Measurements from ENCODE around the gene PSTPIP1. TPM values are rescaled to one million over a fixed set of nuclear protein-coding genes. Genes with fewer than 3 reads are reported as not detected.
A peak's percentile ranks its signal among the peaks of the same experiment; 100 is the strongest.

The PSTPIP1 gene
- total and polyA plus RNA-seq, 2 of the 13 experiments (the other 11 are each of a cell fraction or from before 2014, with no cell fraction given) = 4.4 to 8.7 TPM

GRCh38 chr15:77053709-77054108, 58.8 kb downstream of the PSTPIP1 start:
- Histone ChIP-seq H3K36me3 (replicated peaks in 1 of 2; ENCODE audit: control insufficient read depth in 1 of 2, insufficient read depth in 2 of 2, low read length in 2 of 2) (peaks cover 1 to 16% of the 10 kb centered on the region in 2 experiments), H4K20me1 (ENCODE audit: insufficient read depth, low read length) (peaks cover 17% of the 10 kb centered on the region), H3K4me3 (replicated peaks in 1 of 3; ENCODE audit: insufficient read depth in 1 of 3, low read depth in 2 of 3, low read length in 3 of 3) (no peak overlapping the region), H3K79me2 (ENCODE audit: insufficient read depth, low read length) (no peaks in the 10 kb centered on the region), H3K4me1 (ENCODE audit: insufficient read depth, low read length) (peaks cover 22% of the 10 kb centered on the region), H3K27ac (ENCODE audit: extremely low read length, insufficient read depth, low read length) (no peak overlapping the region), H2AFZ (ENCODE audit: low read length) (no peak overlapping the region), H3K27me3 (ENCODE audit: control insufficient read depth in 1 of 2, insufficient read depth in 2 of 2, low read length in 2 of 2) (no peaks in the 10 kb centered on the region), H3K4me2 (ENCODE audit: low read depth, low read length) (no peak overlapping the region), H3K9me3 (ENCODE audit: low read length) (no peaks in the 10 kb centered on the region), H3K9ac (ENCODE audit: insufficient read depth, low read depth, low read length) (no peak overlapping the region)
- TF ChIP-seq AKNA (CRISPR knock-in tag; IDR thresholded peaks at IDR 0.05; ENCODE audit: borderline replicate concordance) (no peak), ZNF83 (CRISPR knock-in tag; IDR thresholded peaks at IDR 0.05; ENCODE audit: borderline replicate concordance) (no peak), MIER3 (CRISPR knock-in tag; IDR thresholded peaks at IDR 0.05; ENCODE audit: borderline replicate concordance) (no peak), BHLHE40 (IDR thresholded peaks at IDR 0.05; ENCODE audit: low read length) (no peak), CEBPB (IDR thresholded peaks at IDR 0.05; ENCODE audit: borderline replicate concordance, low read depth, low read length) (peak; percentile 64), XBP1 (CRISPR knock-in tag; IDR thresholded peaks at IDR 0.05) (no peak), TGIF2 (CRISPR knock-in tag; IDR thresholded peaks at IDR 0.05) (no peak), CEBPG (CRISPR knock-in tag; IDR thresholded peaks at IDR 0.05) (peak; percentile 59), RXRA (CRISPR knock-in tag; IDR thresholded peaks at IDR 0.05) (no peak), ZNF138 (CRISPR knock-in tag; IDR thresholded peaks at IDR 0.05; ENCODE audit: low read depth) (no peak), SIX1 (CRISPR knock-in tag; IDR thresholded peaks at IDR 0.05; ENCODE audit: borderline replicate concordance) (no peak), ZSCAN9 (CRISPR knock-in tag; IDR thresholded peaks at IDR 0.05; ENCODE audit: borderline replicate concordance) (no peak), MED13 (CRISPR knock-in tag; IDR thresholded peaks at IDR 0.05) (no peak), WIZ (CRISPR knock-in tag; IDR thresholded peaks at IDR 0.05) (no peak)
- FAIRE-seq = no peak
- DNase-seq (ENCODE audit: low spot score) = no peak
- WGBS (ENCODE audit: low lambda C conversion rate) = 90% methylated on average over 2 of the region's 2 CpGs
- POLR2A ChIA-PET = no interaction called here
- intact Hi-C loops (cut with micrococcal nuclease; ENCODE audit: unreplicated experiment) (no loop called here), in situ Hi-C loops (cut with HindIII; ENCODE audit: extremely low pct_ligation_motif_present, low pct_unique_long_range_greater_than_20kb) (no loop called here)
- CTCF ChIA-PET (ENCODE audit: low intra/inter-chr PET ratio, low total read pairs) = no interaction called here
- no peak for ATAC-seq
- BruUV-seq (replicated peaks) = no TSS peak

Data from HepG2 (cell line).